MV-4-11 (cell line): ENCODE data around the gene RAB5B.
A peak's percentile ranks its signal among the peaks of the same experiment; 100 is the strongest.
"Not testable (repeated sequence)": the region's sequence is repeated elsewhere in the genome, so short reads cannot be mapped to it uniquely, and the experiment has no call there.

Source experiments
- DNase-seq: peaks from one replicate; lab custom pipeline; 2025; lab: John Stamatoyannopoulos, UW

The RAB5B gene

DNA sequence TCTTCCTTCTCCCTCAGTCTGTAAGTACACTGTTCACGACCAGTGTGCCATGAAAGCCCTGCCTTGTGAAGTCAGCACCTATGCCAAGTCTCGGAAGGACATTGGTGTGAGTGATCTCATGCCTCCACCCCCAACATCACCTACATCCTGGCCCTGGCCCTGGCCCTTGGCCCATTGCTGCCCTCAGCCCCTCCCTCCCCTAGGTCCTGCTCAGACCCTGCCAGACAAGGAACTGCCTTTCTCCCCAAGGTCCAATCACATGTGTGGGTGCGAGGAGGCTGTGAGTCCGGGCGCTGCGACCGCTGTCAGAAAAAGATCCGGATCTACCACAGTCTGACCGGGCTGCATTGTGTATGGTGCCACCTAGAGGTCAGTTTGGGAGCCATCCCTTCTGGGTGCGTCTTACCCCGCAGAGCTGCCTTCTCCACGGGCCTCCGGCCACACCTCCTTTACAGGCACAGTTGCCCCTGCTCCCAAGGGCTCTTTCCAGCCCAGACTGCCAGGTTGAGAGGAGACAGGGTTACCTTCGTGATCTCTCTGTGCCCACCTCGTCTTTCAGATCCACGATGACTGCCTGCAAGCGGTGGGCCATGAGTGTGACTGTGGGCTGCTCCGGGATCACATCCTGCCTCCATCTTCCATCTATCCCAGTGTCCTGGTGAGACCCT lies 33.7 kb upstream of the RAB5B start:
- DNase-seq, result peak; percentile 76

DNA sequence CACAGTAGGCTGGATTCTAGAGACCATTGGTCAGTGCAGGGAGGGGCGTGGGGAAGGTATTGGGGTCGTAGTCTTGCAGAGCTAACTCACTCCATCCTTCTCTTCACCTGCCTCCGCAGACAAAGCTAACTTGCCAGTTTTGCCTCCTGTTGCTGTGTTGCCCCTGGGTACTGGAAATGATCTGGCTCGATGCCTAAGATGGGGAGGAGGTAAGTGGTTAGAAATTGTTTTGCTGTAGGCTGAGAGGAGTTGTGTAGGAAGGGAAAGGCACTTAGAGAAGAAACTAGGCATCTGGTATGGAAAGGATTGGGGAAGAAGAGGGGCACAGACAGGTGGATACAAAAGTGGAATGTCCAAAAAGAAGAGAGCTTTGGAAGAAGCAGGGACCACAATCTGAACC lies 31.8 kb upstream of the RAB5B start:
- DNase-seq, result no peak

DNA sequence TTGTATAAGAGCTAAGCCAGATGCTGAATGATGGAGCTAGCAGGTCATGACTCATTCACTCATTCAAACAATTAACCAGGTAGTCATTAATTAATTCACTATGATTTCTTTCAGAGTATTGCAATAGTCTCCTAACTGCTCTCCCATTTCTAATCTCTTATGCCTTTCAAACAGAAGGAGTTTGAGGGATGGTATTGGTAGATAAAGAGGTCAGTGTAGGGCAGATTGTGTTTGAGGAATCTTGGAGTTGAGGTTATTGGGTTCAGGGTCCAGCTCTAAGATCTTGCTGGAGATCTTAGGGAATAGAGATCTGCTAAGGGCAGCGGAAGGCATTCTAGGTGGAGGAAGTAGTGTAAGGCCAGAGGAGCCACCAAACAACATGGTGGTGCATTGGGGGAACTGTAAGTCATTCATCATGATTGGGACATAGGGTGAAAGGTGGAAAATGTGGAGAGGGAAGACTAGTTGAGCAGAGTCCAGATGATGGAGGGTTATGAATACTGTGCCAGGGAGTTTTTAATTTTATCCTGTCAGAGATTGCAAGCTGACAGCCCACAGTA lies 31.2 kb upstream of the RAB5B start:
- DNase-seq, result no peak

DNA sequence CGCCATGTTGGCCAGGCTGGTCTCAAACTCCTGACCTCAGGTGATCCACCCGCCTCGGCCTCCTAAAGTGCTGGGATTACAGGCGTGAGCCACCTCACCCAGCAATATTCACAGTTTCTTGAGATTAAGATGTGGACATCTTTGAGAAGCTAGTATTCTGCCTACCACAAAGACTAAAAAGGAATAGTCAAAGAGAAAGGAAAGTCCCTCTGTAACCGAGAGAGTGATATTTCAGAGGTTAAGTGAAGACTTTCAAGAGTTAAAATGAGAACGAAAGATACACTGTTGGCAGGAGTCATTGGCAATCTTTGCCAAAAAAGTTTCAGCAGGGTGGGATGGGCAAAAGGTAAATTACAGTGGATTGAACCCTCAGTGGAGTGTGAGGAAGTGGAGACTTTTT lies 27.3 kb upstream of the RAB5B start:
- no peak for DNase-seq

DNA sequence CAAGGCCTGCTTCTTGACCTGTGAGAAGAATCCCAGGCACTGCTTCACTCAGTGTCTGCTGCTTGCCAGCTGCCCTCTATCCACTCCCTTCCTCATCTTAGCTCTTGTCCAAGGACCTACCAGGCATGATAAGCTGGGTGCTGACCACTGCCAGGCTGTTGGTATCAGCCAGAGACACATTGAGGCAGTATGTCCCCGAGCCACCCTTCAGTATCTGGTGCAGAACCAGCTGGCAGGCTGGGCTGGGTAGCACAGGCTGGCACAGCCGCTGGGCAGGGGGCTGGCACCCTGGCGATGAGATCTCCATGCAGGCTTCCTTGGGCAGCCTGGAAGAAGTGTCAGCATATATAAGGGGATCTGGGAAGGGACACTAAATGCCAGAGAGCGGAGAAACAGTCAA lies 18.5 kb upstream of the RAB5B start:
- no peak for DNase-seq

DNA sequence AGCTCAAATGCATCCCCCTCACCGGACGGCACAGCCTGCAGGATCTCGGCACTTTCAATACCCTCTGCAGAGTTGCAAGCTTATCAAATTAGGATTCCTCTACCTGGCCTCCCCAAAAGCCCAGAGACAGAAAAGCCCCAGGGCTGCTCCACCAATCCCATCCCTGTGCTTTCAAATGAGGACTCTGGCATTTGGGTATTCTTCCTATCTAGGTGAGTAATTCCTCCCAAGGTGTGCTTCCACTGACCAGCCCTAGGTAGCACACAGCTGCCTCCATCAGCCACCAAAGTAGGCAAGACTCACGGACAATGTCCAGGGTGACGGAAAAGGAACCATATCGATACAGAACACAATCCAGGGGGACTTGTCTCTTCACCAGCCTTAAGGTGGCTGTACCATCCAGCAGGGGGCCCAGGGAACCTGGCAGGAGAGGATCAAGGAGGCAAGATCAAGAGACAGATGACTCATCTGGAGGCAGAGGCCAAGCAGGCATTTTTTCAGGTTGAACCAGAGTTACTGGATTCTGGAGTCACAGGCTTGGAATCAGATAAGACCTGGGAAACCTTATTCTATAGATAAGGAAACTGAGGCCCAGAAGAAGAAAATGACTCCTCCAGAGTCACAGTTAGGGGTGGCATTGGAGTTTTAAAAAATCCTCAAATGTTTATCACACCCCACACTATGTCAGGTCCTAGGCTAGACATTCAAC lies 17.9 kb upstream of the RAB5B start:
- DNase-seq, result peak; percentile 11

DNA sequence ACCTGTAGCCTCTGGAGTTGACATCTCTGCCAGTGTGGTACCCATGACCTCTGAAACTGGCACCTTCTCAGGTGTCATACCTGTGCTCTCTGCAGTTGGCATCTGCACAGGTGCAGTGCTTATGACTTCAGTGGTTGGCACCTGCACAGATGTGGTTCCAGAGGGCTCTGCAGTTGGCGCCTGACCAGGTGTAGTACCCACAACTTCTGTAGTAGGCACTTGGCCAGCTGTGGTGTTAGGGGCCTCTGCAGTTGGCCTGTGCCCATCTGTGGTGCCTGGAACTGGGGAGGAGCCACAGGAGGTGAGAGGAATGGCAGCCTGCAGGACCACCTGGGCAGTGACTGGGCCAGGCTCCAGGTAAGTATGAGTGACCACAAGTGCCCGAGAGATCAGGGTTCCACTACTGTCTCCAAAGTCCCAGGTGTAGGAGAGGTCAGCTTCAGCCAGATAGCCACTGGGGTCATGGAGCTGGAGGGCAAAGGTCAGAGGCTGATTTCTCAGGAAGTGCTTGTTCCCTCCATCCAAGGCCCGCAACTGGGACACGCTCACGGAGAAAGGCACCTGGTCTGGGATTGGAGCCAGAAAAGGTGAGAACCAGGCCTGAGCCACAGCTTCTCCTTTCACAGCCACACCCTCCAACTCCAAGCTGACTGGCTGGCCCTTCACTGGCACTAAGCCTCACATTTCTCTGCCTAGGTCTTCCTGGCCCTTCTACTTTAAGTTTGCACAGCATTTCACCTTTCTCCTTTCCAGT lies 16.6 kb upstream of the RAB5B start:
- DNase-seq, result no peak

DNA sequence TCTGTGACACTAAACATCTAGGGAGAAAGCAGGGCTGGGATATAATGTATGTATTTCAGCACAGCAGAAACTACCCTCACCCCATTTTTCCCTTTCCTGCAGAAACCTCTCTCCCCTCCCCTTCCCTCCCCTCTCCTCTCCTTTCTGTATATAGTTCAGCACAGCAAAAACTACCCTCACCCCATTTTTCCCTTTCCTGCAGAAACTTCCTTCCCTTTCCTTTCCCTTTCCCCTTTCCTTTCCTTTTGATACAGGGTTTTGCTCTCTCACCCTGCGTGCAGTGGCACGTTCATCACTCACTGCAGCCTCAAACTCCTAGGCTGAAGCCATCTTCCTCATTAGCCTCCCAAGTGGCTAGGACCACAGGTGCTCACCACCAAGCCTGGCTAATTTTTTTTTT lies 10.1 kb upstream of the RAB5B start:
- no peak for DNase-seq

DNA sequence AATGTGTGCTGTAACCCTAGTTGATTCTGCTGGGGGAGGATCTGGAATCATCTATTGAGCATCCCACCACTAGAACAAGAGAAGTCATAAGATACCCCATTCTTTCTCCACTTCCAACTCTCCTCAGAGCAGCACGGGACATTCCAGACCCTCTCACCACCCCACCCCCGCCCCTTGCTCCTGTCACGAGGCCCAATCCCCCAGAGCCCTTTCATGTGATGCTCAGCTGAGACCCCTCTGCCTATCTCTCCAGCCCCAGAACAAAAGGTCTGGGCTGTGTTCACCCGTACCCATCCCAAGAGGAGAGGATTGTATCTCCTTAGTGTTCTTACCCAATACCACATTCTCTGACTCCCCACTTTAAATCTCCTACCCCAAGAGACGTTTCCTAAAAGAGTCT lies 8.6 kb upstream of the RAB5B start:
- no peak for DNase-seq

DNA sequence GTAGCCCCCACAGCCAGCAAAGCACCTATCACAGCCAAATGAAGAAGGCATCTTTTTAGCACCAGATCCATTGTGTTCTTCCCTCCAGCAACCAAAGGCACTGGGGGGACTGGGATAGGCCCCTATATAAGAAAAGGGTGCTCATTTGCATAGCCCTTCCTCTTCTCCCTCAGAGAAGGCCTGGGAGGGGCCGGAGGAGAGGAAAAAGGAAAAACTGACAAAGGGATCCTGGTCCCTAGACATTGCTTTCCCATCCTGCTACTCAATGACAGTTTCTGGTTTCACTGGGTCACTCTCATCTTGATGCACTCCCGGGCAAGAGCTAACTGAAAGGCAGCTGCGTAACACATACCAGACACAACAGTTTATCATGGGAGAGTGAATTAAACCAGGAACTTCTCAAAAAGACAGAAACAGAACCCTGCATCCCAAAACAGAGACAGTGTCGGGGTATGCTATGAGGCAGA lies 7.9 kb upstream of the RAB5B start, which contains the start of gene PMEL:
TSS of gene PMEL (minus strand) at position 102 of the 467 bp plus-strand sequence. CDS start at position 71, 31 bp downstream.
- peak; percentile 38 for DNase-seq

DNA sequence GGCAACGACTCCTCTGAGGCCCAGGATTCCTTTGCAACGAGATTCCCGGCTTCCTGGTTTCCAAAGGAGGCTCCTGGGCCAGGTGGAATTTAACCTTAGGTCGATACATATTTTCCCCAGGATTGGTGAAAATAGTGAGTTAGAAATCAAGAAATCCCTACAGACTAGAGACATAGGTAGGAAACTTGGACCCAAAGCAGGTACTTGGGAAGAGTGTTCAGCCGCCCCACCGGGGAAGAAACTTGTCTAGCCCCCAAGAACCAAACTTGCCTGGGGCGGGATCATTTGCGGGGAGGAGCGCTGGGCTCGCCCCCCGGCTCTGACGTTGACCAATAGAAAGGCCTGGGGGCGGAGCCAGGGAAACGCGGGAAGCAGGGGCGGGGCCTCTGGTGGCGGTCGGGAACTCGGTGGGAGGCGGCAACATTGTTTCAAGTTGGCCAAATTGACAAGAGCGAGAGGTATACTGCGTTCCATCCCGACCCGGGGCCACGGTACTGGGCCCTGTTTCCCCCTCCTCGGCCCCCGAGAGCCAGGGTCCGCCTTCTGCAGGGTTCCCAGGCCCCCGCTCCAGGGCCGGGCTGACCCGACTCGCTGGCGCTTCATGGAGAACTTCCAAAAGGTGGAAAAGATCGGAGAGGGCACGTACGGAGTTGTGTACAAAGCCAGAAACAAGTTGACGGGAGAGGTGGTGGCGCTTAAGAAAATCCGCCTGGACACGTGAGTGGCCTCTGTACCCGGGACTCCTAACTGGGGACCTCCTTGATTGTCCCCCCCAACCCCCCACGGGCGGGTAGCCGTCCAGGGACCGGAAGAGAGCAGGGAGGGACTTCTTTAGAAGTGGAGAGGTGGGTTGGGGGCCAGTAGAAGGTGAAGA lies 7.2 kb upstream of the RAB5B start, which contains the start of gene CDK2:
TSS of gene CDK2 (plus strand) at position 423 of the 874 bp plus-strand sequence. CDS start at position 602, 179 bp downstream.
- DNase-seq, result peak; percentile 78

DNA sequence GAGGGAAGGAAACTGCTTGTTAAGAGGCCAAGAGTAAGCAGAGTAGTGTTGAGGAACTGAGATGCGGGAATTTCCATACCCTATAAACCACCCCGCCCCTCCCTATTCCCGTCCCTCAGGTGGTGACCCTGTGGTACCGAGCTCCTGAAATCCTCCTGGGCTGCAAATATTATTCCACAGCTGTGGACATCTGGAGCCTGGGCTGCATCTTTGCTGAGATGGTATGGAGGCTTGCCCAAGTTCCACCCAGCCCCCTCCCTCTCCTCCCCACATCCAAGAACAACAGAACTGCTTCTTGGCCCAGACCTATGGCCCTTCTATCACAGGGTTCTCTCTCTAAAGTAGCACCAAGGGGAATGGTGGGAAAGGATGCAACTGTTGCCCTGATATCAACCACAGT lies 4.5 kb upstream of the RAB5B start:
- no peak for DNase-seq

DNA sequence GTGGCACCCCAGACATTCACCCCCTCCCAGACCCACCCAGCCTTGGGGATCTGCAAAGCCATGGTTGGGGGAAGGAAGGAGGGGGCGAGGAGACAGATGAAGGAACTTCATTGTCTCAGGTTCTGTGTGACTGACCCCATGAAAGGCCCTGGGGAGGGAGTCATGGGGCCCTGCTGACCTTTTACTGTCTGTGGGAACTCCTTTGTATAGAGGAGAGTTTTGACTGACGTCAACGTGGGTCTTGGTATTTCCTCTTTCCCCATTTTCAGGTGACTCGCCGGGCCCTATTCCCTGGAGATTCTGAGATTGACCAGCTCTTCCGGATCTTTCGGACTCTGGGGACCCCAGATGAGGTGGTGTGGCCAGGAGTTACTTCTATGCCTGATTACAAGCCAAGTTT lies 3.1 kb upstream of the RAB5B start:
- no peak for DNase-seq

DNA sequence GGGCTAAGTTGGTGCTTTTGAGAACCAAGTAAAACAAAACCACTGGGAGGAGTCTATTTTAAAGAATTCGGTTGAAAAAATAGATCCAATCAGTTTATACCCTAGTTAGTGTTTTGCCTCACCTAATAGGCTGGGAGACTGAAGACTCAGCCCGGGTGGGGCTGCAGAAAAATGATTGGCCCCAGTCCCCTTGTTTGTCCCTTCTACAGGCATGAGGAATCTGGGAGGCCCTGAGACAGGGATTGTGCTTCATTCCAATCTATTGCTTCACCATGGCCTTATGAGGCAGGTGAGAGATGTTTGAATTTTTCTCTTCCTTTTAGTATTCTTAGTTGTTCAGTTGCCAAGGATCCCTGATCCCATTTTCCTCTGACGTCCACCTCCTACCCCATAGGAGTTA lies 1.8 kb upstream of the RAB5B start:
- no peak for DNase-seq

DNA sequence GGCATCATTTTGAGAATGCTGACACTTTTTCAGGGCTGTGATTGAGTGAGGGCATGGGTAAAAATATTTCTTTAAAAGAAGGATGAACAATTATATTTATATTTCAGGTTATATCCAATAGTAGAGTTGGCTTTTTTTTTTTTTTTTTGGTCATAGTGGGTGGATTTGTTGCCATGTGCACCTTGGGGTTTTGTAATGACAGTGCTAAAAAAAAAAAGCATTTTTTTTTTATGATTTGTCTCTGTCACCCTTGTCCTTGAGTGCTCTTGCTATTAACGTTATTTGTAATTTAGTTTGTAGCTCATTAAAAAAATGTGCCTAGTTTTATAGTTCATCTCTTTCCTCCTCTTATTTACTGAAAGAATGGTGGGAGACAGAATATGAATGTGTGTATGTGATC lies 1.4 kb upstream of the RAB5B start:
- no peak for DNase-seq

DNA sequence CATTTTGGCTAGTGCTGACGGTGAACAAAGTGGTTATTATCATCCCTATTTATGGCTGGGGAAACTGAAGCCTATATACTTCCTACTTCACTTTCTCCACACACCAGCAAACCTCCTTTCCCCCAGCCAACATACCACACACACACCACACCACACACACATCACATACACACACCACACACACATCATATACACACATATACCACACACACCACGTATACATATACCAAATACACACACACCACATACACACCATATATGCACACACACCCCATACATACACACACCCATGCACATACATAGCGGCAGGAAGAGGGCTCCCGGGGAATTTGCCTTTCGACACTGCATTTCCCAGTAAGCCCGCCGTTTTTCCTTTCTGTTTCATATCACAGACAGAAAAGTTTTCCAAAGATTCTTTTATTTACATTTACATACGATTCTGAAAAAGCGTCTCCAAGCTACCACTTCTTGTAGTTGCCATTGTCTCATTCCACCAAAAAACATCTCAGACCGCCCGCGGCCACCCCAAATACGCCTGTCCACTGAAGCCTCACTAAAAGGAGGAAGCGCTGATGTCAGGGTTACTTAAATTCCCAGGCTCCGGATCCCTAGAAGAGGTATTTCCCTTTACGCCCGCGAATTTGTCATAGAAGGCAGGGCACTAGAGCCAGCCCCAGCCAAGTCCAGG lies 823 bp upstream of the RAB5B start:
- peak; percentile 52 for DNase-seq

DNA sequence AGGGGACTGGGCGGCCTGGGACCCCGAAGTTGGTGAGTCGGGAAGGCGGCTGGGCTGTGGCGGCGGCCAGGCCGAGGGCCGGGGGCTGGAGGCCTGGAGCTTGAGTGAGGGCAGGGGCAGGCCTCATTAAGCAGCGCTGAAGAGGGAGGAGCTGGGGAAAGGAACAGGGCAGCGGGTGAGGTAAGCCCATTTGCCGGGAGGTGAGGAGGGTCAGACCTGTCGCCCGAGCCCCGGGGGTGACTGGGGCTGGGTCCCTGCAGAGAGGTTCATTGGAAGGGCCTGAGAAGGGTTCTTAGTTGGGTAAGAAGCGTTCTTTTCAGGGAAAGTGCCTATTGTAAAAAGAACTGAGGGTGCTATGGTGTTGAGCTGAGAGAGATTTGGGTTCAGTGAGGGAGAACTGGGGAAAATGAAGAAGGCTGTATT lies 441 bp downstream of the RAB5B start:
- no peak for DNase-seq

DNA sequence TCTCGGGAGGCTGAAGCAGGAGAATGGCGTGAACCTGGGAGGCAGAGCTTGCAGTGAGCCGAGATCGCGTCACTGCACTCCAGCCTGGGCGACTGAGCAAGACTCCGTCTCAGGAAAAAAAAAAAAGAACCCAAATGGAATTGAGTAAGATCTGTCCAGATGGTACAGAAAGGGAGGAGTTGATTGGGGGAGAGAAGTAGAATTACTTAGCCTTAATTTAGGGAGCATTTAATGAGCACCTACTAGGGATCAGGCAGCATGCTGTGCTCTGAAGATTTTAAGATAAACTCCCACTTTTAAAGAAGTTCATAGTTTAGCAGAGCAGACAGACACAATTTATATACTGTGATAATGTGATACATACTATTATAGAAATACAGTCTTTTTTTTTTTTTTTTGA lies 4.5 kb downstream of the RAB5B start:
- DNase-seq, result no peak

DNA sequence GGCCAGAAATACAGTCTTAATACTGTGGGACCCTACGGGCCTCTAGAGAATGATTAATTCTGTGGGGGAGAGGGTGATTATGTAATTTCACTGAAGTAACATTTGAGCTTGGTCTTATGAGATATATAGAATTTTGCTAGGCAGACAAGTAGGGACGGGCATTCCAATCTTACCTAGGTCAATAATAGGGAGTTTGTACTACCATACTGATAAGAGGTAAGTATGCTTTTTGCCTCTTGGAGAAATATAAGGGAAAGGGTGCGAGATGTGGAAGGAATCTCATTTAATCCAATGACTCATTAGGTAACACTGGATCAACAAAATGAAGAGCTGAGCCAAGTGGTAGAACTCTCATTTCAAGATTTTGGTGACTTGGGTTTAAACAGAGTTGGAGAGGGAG lies 5.2 kb downstream of the RAB5B start:
- DNase-seq, result no peak

DNA sequence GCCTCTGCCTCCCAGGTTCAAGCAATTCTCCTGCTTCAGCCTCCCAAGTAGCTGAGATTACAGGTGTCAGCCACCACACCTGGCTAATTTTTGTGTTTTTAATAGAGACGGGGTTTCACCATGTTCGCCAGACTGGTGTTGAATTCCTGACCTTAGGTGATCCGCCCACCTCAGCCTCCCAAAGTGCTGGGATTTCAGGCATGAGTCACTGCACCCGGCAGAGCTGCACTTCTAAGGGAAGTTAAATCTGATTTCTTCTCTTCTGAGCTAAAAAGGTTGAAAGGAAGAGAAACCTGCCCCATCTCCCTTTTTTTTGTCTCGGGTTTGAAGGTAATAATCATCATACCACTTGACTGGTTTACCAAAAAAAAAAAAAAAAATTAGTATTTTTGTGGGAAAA lies 8.0 kb downstream of the RAB5B start:
- DNase-seq, result not testable (repeated sequence)
